Measurements from ENCODE around the gene SLAMF8.

The SLAMF8 gene

GRCh38 chr1:159857889-159858288 is 31.2 kb downstream of the SLAMF8 start:
- CTCF ChIA-PET, result no interaction called here
- TF ChIP-seq CTCF (conservative IDR thresholded peaks at IDR 0.05; ENCODE audit: low read depth), result no peak
- H3K27ac ChIP-seq, result no peak overlapping the region
- DNase-seq (ENCODE audit: low spot score), result no peak
- POLR2A ChIA-PET (ENCODE audit: low non-redundant PET), result no interaction called here

- POLR2A ChIA-PET (ENCODE audit: low non-redundant PET), result no interaction called here
- H3K27ac ChIP-seq, result 0 out of 2 replicates have a peak overlapping the region, but pooled peaks have one; percentile 3
- CTCF ChIA-PET, result no interaction called here
- no peak for TF ChIP-seq CTCF (conservative IDR thresholded peaks at IDR 0.05; ENCODE audit: low read depth)
- DNase-seq (ENCODE audit: low spot score), result no peak
These were observed 33.2 kb downstream of the SLAMF8 start for GRCh38 chr1:159859767-159860322.

GRCh38 chr1:159860456-159860855 is 33.8 kb downstream of the SLAMF8 start:
- CTCF ChIA-PET, result no interaction called here
- TF ChIP-seq CTCF (conservative IDR thresholded peaks at IDR 0.05; ENCODE audit: low read depth), result no peak
- H3K27ac ChIP-seq, result peak overlapping the region; percentile 59
- POLR2A ChIA-PET (ENCODE audit: low non-redundant PET), result no interaction called here
- no peak for DNase-seq (ENCODE audit: low spot score)

- DNase-seq (ENCODE audit: low spot score), result no peak
- ChIA-PET CTCF (no interaction called here), POLR2A (ENCODE audit: low non-redundant PET) (no interaction called here)
- no peak for TF ChIP-seq CTCF (conservative IDR thresholded peaks at IDR 0.05; ENCODE audit: low read depth)
- H3K27ac ChIP-seq, result no peak overlapping the region
These were observed 34.5 kb downstream of the SLAMF8 start for GRCh38 chr1:159861218-159861617.

GRCh38 chr1:159862031-159862430 is 35.4 kb downstream of the SLAMF8 start:
- POLR2A ChIA-PET (ENCODE audit: low non-redundant PET), result no interaction called here
- CTCF ChIA-PET, result interaction anchor here (0.6 kb wide), 1 partner anchor 18 kb away, joined by 3 read pairs; no protein-coding TSS in a partner anchor
- no peak overlapping the region for H3K27ac ChIP-seq
- no peak for TF ChIP-seq CTCF (conservative IDR thresholded peaks at IDR 0.05; ENCODE audit: low read depth)
- no peak for DNase-seq (ENCODE audit: low spot score)

GRCh38 chr1:159862557-159862956 is 35.9 kb downstream of the SLAMF8 start, which contains the start of gene VSIG8:
TSS of gene VSIG8 (minus strand) at chr1:159862657. CDS start at chr1:159862521, 136 bp downstream.
- CTCF ChIA-PET, result interaction anchor here (0.6 kb wide), 1 partner anchor 17 kb away, joined by 3 read pairs; no protein-coding TSS in a partner anchor
- no peak within 1 kb of the TSS for H3K27ac ChIP-seq
- POLR2A ChIA-PET (ENCODE audit: low non-redundant PET), result no interaction called here
- no peak for TF ChIP-seq CTCF (conservative IDR thresholded peaks at IDR 0.05; ENCODE audit: low read depth)
- no peak for DNase-seq (ENCODE audit: low spot score)

Data from RWPE1 (cell line).